Hematopoietic multipotent progenitor cell treated with erythropoietin and hydrocortisone succinate and interleukin-3 and kit ligand, for 6 days (in vitro differentiated cells): Measurements from ENCODE around the gene IMPDH1.

Experiments used
- DNase-seq: peaks from one replicate; pipeline ENCODE4 v3.0.0-alpha.2; 2015

IMPDH1 gene

DNA sequence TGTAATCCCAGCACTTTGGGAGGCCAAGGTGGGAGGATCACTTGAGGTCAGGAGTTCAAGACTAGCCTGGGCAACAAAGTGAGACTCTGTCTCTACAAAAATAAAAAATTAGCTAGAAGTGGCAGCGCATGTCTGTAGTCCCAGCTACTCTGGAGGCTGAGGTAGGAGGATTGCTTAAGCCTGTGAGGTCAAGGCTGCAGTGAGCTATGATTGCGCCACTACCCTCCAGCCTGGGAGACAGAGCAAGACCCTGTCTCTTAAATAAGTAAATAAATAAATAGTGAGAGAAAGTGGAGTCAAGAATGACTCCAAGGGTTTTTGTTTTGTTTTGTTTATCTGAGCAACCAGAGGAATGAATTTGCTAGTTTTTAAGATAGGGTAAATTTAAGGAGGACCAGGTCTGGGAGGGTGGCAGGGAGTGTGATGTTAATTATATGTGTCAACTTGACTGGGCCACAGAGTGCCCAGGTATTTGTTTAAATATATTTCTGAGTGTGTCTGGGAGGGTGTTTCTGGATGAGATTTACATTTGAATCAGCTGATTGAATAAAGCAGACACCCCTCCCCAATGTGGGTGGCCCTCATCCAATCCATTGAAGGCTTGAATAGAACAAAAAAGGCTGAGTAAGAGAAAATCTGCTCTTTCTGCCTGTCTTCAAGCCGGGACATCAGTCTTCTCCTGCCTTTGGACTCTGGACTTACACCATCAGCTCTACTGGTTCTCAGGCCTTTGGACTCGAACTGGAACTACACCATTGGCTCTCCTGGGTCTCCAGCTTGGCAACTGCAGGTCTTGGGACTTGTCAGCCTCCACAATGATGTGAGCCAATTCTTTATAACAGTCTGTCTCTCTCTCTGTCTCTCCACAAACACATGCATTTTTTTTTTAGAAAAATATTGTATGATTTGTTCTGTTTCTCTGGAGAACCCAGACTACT lies 23.5 kb downstream of the IMPDH1 start:
- no peak for DNase-seq

GRCh38 chr7:128384726-128385125 lies 25.1 kb downstream of the IMPDH1 start:
- no peak for DNase-seq

- DNase-seq = no peak
Measured at GRCh38 chr7:128383776-128384175, 26.0 kb downstream of the IMPDH1 start.

DNA sequence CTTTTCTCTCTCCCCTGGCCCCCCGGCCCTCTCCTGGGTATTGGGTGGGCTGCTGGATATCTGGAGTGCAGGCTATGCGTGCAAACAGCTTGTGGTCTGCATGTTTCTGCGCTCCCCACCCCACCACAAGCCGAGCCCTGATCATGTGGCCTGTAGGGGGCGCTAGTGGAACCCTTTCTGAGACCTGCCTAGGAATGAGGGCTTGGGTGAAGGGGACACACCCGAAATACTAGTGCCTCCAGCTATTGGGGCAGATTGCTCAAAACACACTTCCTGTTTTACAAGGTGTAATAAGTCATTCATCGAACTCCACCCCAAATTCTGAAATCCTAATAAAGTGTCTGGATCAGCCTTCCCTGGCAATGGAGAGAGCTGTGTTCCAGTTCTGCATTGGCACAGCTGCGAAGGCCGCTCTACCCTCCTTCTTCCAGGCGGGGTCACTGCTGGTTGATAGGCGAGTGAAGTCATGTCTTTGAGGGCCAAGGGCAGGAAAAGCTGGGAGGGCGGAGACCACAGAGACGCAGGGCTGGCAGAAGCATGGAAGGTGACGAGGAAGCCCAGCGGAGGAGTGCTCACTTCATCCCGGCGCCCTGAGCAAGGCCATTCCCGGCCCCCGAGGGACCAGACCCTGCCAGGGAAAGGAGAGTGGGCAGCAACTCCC lies 28.5 kb downstream of the IMPDH1 start:
- DNase-seq = peak; percentile 70

GRCh38 chr7:128380483-128381106 lies 29.2 kb downstream of the IMPDH1 start:
- no peak for DNase-seq

GRCh38 chr7:128379900-128380479 lies 29.8 kb downstream of the IMPDH1 start:
- DNase-seq = no peak

DNA sequence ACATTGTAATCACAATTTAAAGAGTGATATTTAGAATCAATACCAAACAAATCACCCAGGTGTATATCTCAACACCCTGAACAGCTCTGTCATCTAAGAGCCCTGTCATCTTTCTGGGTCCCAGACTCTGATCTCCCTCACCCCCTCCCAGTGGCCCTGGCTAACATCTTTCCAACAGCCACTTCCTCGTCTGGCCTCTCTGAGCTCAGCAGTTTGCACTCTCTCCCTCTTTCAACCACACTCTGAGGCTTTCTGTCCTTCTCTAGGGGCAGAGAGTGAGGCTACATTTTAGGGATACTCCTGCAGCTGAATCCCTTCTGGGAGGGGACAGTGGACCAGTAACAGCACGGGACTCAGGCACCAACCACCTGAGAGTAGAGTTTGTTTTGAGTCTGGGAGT lies 31.1 kb downstream of the IMPDH1 start:
- no peak for DNase-seq

DNA sequence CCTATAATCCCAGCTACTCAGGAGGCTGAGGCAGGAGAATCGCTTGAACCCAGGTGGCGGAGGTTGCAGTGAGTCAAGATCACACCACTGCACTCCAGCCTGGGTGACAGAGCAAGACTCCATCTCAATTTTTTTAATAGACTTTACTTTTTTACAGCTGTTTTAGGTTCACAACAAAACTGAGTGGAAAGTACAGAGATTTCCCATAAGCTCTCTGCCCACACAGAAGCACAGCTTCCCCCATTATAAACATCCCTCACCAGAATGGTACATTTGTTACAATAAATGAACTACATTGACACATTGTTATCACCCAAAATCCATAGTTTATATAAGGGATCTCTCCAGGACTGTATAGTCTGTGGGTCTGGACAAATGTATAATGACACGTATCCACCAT lies 33.7 kb downstream of the IMPDH1 start:
- DNase-seq = no peak

DNA sequence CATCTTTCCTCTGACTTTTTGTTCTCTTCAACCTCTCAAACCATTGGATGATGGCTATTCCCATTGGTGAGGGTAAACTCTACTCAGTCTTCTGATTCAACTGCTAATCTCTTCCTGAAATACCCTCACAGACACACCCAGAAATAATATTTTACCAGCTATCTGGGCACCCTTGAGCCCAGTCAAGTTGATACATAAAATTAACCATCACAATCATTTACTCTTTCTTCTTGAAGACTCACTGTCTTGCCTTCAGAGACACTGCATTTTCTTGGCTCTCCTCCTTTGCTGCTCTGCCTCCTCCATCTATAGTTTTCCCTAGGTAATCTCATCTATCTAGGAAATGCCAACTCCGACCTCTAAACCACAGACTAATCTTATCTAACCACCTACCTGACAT lies 35.7 kb downstream of the IMPDH1 start:
- no peak for DNase-seq

- DNase-seq = no peak
Measured at GRCh38 chr7:128373606-128374005, 36.2 kb downstream of the IMPDH1 start.

DNA sequence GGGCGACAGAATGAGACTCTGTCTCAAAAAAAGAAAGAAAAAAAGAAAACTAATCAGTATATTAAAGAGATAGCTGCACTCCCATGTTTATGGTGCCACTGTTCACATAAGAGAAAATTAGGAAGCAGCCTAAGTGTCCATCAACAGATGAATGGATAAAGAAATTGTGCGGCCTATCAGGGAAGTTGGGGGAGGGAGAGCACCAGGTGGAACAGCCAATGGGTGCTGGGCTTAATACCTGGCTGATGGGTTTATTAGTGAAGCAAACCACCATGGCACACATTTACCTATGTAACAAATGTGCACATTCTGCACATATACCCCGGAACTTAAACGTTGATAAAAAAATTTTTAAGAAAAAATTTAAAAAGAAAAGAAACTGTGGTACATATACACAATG lies 39.3 kb downstream of the IMPDH1 start:
- no peak for DNase-seq

GRCh38 chr7:128366986-128367385 lies 42.8 kb downstream of the IMPDH1 start:
- DNase-seq = no peak

DNA sequence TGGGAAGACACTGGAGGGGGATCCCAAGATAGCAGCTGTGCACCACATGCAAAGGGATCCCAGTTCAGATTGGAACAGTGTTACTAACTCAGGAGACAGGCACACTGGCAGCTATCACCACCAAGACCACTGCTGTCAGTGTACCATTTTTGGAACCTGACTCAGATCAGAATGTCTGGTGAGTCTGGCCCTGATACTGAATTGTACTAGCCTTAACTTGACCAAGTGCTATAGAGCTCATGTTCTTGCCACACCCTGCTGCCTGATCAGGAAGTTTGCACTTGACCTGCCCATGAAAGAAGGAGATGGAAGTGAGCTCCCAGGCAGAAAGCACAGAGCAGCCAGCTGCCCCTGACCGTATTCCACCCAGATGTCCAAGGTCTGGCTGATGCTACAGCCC lies 43.5 kb downstream of the IMPDH1 start:
- no peak for DNase-seq

DNA sequence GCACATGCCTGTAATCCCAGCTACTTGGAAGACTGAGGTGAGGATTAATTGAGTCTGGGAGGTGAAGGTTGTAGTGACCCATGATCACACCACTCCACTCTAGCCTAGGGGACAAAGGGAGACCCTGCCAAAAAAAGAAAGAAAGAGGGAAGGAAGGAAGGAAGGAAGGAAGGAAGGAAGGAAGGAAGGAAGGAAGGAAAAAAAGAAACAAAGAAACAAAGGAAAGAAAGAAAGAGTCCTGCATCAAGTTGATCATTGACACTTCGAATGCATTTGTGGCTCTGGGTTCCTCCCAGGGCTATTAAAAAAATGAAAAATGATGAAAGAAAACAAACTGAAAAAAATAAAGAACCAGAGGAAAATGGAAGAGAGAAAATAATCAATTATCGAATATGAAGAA lies 44.4 kb downstream of the IMPDH1 start:
- DNase-seq = no peak

GRCh38 chr7:128364166-128364870 lies 45.5 kb downstream of the IMPDH1 start:
- DNase-seq = no peak

GRCh38 chr7:128363261-128363721 lies 46.5 kb downstream of the IMPDH1 start:
- no peak for DNase-seq

GRCh38 chr7:128362670-128363069 lies 47.1 kb downstream of the IMPDH1 start:
- no peak for DNase-seq

GRCh38 chr7:128361411-128362379 lies 48.1 kb downstream of the IMPDH1 start, which contains the start of gene PRRT4:
TSS of gene PRRT4 (minus strand) at chr7:128361690.
- peak; percentile 63 for DNase-seq

GRCh38 chr7:128360359-128360678 lies 49.5 kb downstream of the IMPDH1 start:
- no peak for DNase-seq

- no peak for DNase-seq
Measured at GRCh38 chr7:128359939-128360338, 49.8 kb downstream of the IMPDH1 start.

DNA sequence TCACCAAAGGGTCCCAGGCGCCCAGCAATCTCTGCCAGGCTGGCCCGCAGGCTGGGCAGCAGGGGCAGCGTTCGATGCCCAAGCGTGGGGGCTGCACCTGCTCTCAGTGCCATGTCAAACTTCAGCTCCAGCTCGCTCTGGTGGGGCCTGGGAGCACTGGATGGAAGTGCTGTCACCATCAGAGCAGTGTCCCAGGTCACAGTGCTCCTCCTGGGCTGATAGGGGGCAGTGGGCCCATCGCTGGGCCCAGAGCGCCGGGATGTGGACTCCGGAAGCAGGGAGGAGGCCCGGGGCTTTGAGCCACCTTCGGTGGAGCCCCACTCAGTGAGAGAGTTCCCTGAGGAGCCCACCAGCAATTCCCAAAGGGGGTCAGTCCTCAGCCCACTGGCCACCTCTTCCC lies 50.4 kb downstream of the IMPDH1 start:
- no peak for DNase-seq

DNA sequence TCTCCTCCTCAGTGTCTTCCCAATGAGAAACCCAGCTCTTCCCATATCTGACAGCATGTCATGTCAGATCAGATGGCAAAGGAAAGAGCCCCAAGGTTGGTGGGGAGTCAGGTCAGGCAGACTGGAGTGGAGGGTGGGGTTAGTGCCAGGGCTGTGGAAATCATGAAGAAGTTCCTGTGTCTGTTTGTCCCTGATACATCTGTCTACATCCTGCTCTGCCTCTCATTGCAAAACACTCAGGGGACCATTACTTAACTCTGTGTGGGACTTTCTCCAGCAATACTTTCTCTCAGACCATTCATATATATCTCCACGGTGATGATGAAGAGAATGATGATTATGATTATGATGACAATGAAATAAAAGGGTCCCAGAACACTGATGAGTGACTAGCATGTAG lies 51.5 kb downstream of the IMPDH1 start:
- DNase-seq = no peak
